WERI-Rb-1 (cell line): Measurements from ENCODE around the gene NAALADL2.

Experiments used
- DNase-seq: peaks from one replicate; pipeline ENCODE4 v3.0.0-alpha.2; 2020
- H3K27ac ChIP-seq: fragments of 250-450 bp; sonication (Bioruptor Pico); 2 replicates; pipeline ENCODE4 v1.5.1; 2020; ENCODE audit warnings: mild to moderate bottlenecking, moderate library complexity
- H3K27me3 ChIP-seq: fragments of 250-450 bp; sonication (Bioruptor Pico); 2 replicates; pipeline ENCODE4 v1.5.1; 2021; ENCODE audit warnings: mild to moderate bottlenecking, low read depth, moderate library complexity; ENCODE audit not compliant: insufficient read depth, severe bottlenecking
- H3K36me3 ChIP-seq: fragments of 250-450 bp; sonication (Bioruptor Pico); 2 replicates; pipeline ENCODE4 v1.5.1; 2020; ENCODE audit warnings: mild to moderate bottlenecking, moderate library complexity
- H3K4me3 ChIP-seq: 2 replicates; pipeline ENCODE4 v1.5.1; 2011; ENCODE audit warnings: low read depth, mild to moderate bottlenecking, control low read depth, low read length
- H3K9me3 ChIP-seq: fragments of 250-450 bp; sonication (Bioruptor Pico); 2 replicates; pipeline ENCODE4 v1.5.1; 2021; ENCODE audit warnings: mild to moderate bottlenecking, moderate library complexity; ENCODE audit not compliant: severe bottlenecking
- CTCF ChIP-seq: IDR thresholded peaks from 2 replicates; pipeline ENCODE4 v1.5.1; 2011; ENCODE audit warnings: low read depth, mild to moderate bottlenecking, control low read depth, inconsistent platforms, low read length

NAALADL2 gene

DNA sequence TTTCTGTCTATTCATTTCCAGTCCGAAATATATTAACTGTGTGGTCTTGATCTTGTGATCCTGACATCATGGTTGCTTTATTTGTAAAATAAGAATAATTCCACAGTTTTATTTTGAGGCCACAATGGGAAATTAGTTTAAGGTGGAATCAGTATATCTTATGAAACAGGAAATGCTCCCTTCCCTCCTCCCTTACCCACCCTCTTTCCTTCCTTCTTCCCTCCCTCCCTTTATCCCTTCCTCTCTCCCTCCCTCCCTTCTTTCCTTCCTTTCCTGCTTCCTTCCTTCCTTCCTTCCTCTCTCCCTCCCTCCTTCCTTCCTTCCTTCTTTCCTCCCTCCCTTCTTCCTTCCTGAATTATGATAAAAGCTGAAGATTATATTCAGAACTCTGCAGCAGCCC lies 452.3 kb downstream of the NAALADL2 start:
- no peaks in the 10 kb centered on the region for H3K27me3 ChIP-seq
- TF ChIP-seq CTCF: no peak
- no peak for DNase-seq
- no peak overlapping the region for H3K27ac ChIP-seq
- no peaks in the 10 kb centered on the region for H3K36me3 ChIP-seq
- no peak overlapping the region for H3K4me3 ChIP-seq
- H3K9me3 ChIP-seq: no peaks in the 10 kb centered on the region

- no peaks in the 10 kb centered on the region for H3K27me3 ChIP-seq
- H3K9me3 ChIP-seq: no peaks in the 10 kb centered on the region
- no peak overlapping the region for H3K27ac ChIP-seq
- no peak for DNase-seq
- TF ChIP-seq CTCF: no peak
- no peak overlapping the region for H3K4me3 ChIP-seq
- no peaks in the 10 kb centered on the region for H3K36me3 ChIP-seq
Observed at GRCh38 chr3:175311946-175312345, 452.8 kb downstream of the NAALADL2 start.

GRCh38 chr3:175312791-175313190 lies 453.7 kb downstream of the NAALADL2 start:
- no peak overlapping the region for H3K27ac ChIP-seq
- H3K4me3 ChIP-seq: no peak overlapping the region
- no peaks in the 10 kb centered on the region for H3K27me3 ChIP-seq
- no peak for DNase-seq
- no peaks in the 10 kb centered on the region for H3K36me3 ChIP-seq
- no peak for TF ChIP-seq CTCF
- H3K9me3 ChIP-seq: no peaks in the 10 kb centered on the region

GRCh38 chr3:175316799-175317198 lies 457.7 kb downstream of the NAALADL2 start:
- Histone ChIP-seq H3K4me3 (no peak overlapping the region), H3K27ac (no peak overlapping the region), H3K9me3 (no peaks in the 10 kb centered on the region), H3K27me3 (no peaks in the 10 kb centered on the region), H3K36me3 (no peaks in the 10 kb centered on the region)
- no peak for DNase-seq
- TF ChIP-seq CTCF: no peak

DNA sequence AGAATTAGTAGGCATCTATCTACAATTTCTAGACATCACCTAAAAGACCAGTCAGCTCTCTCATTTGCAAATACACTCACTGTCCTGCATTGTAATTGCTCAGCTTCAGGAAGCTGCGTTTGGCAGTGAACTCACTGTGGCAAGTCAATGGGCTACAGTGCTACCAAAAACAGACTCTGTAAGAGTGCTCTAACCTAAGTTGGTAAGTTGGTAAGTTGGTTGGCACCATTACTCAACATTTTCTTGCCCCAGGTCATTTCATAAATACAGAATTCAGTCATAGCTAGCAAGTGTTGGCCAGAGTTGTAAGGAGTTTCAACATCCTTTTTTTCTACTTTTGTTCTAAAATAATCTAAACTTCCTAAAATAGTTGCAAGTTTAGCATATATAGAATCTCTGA lies 466.3 kb downstream of the NAALADL2 start:
- DNase-seq: no peak
- TF ChIP-seq CTCF: no peak
- H3K36me3 ChIP-seq: no peaks in the 10 kb centered on the region
- no peaks in the 10 kb centered on the region for H3K9me3 ChIP-seq
- no peaks in the 10 kb centered on the region for H3K27me3 ChIP-seq
- no peak overlapping the region for H3K4me3 ChIP-seq
- H3K27ac ChIP-seq: no peak overlapping the region

DNA sequence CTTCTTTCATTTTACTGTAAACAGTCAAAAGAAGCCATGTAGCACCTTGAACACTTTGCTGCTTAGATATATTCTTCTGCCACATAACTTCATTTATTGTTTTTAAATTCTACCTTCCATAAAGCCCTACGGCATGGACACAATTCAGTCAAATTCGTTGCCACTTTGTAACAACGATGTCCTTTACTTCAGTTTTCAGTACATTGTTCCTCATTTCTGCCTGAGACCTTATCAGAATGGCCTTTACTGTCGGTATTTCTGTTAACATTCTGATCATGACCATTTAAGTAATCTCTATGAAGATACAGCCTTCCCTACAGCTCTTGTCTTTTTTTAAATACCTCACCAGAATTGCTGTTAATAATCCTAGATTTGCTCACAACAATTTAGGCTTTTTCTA lies 466.9 kb downstream of the NAALADL2 start:
- H3K27ac ChIP-seq: no peak overlapping the region

More for the DNA sequence above, 466.9 kb downstream of the NAALADL2 start:
- Histone ChIP-seq H3K4me3 (no peak overlapping the region), H3K36me3 (no peaks in the 10 kb centered on the region), H3K27me3 (no peaks in the 10 kb centered on the region), H3K9me3 (no peaks in the 10 kb centered on the region)
- DNase-seq: no peak
- TF ChIP-seq CTCF: no peak
